GM19452 (cell line): Measurements from ENCODE around the gene ZNF473.
"Not testable (repeated sequence)": the region's sequence is repeated elsewhere in the genome, so short reads cannot be mapped to it uniquely, and the experiment has no call there.

Experiments
- ATAC-seq: cut with Tn5 transposase; IDR thresholded peaks from one replicate; pipeline ENCODE4 v1.9.1; 2021; ENCODE audit not compliant: unreplicated experiment

ZNF473 gene

GRCh38 chr19:50047671-50048070 is 21.9 kb downstream of the ZNF473 start:
- no peak for ATAC-seq

DNA sequence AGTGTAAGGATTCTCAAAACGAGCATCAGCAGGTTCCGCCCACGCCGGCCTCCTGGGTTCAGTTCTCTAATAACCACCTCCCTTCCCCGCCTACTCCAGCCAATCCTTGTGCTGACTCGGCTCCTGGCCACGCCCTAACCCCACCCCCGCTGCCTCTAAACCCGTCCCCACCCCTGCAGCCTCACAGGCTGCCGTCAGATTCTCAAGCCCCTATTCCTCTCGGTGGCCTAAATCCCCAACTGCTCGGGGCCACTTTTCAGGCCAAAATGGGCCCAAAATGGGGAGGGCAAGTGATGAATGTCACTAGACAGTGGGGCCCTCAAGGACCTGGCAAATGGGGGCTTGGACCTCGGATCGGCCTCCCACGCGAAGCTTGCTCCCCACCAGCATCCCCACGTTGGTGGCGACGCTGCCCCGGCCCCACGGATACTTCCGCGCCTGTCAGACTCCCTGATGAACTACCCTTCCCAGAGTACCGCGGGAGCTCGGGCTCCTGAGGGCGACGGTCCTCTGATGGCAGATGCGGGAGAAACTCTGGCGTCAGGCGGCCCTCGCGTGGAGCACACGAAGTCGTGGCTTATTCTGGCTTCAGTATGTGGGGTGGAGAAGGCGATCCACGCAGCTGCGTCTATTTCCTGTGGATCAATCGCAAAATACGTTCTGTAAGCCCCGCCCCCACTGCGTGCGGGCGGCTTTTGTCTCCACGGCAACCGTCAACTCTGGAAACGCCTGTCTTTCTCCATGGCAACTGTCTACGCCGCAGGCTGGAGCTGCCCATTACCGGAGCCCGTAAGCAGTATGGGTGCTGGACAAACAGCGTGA is 24.8 kb downstream of the ZNF473 start:
- ATAC-seq = no peak

DNA sequence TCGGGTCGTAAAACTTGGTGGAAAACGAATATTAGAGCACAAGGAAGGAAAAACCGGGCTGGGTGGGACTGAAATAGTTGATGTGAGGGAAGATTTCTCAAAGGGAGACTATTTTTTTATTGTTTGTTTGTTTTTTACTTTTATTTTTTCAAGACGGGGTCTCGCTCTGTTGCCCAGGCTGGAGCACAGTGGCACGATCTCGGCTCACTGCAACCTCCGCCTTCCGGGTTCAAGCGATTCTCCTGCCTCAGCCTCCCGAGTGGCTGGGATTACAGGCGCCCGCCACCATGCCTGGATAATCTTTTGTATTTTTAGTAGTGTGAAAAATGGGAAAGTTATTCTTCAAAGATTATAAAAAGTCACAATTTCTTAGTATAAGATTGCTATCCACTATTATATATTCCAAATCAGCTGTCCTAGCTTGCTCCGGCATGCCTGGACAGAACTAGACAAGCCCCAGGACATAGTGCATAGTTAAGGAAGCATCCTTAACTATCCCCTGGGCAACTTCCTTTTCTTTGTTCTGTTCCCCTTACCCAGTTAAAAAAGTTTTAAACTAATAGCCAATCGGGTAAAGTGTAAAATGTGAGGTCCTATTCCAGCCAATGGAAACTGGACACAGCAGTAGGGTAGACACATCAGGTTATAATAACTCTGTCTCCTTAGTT is 25.6 kb downstream of the ZNF473 start:
- ATAC-seq = not testable (repeated sequence)

GRCh38 chr19:50051964-50052363 is 26.2 kb downstream of the ZNF473 start:
- no peak for ATAC-seq

DNA sequence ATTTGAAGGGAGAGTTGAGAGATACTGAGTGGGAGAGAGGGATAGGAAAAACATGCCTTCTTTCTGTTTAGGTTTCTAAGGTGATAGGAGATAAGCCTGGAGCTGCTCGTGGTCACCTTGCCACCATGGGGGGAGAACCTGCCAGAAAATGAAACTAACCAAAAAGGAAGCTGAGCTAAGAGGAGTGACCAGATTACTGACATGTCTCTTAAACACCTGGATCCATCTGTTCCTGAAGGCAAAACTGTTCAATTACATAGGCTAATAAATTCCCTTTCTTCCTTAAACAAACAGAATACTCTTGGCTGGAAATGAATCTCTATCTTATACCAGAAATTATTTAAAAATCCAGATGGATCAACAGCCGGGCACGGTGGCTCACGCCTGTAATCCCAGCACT is 27.3 kb downstream of the ZNF473 start:
- ATAC-seq = no peak

DNA sequence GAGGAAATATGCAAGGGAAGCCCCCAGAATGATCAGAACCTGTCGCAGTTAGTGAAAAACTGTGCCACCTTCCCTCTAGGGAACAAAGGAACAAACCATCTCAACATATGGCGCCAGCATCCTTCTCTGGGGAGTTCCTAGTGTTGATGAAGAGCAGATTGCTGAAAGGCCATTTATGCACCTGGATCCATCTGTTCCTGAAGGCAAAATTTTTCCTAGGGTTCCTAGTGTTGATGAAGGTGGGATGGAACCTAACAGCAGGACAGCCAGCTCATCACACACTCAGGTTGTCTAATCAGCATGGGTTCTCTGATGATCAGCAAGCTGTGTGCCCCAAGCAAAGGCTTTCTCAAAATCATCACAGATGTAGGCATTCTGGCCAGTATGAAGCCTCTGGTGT is 32.6 kb downstream of the ZNF473 start:
- no peak for ATAC-seq

DNA sequence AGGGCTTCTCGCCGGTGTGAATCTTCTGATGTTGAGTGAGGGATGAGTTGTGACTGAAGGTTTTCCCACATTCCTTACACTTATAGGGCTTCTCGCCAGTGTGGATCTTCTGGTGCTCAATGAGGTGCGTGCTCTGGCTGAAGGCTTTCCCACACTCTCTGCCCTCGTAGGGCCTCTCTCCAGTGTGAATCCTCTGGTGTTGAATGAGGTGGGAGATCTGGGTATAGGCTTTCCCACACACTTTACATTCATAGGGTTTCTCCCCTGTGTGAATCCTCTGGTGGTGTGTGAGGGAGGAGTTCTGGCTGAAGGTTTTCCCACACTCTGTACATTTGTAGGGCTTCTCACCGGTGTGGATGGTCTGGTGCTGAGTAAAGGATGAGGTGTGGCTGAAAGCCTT is 33.2 kb downstream of the ZNF473 start:
- no peak for ATAC-seq

DNA sequence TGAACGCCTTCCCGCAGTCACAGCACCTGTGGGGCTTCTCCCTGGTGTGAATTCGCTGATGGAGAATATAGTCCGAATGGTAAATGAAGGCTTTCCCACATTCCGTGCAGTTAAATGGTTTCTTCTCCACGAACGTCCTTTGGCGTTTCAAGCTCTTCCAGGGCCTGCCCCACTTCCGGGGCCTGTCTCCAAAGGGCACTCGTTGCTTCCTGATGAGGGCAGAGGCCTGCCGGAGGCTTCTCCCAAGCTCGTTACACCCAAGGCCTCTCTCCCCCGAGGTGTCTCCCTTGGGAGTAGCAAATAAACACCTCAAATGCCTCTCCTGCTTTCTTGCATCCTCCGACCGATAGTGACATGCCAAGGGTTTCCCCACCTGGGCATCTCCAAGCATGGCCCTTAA is 34.3 kb downstream of the ZNF473 start:
- no peak for ATAC-seq

DNA sequence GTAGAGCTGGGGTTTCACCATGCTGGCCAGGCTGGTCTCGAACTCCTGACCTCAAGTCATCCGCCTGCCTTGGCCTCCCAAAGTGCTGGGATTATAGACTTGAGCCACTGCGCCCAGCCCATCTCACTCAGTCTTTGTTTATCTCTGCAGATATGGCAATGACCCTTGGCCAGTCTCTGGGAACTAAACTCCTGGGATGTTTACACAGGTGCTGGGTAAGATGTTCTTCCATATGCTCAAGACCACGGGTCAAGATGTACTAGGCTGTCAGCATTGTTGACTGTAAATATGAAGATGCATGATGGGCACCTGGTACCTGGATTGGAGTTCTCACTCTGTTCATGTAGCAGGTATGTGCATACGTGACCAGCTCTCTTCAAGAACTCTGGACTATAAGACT is 35.8 kb downstream of the ZNF473 start:
- no peak for ATAC-seq

DNA sequence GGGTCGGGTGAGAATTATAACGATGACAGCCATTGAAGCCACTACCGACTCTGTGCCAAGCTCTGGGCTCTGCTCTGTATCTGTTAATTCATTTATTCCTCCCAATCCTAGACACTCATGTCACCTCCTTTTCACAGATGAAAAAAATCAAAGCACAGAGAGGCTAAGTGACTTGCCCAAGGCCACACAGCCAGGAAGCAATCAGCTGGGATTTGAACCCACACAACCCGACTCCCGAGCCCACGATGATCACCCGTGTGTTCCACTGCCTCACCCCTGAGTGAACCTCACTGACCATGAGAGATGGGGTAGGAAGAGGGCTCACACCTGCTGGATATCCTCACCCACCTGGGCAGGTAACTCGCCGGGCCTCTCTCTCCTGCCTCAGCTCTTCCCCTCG is 40.1 kb downstream of the ZNF473 start:
- ATAC-seq = no peak

GRCh38 chr19:50067575-50067974 is 41.8 kb downstream of the ZNF473 start:
- no peak for ATAC-seq

GRCh38 chr19:50068382-50068781 is 42.6 kb downstream of the ZNF473 start:
- ATAC-seq = not testable (repeated sequence)

GRCh38 chr19:50075076-50075475 is 49.3 kb downstream of the ZNF473 start:
- not testable (repeated sequence) for ATAC-seq

DNA sequence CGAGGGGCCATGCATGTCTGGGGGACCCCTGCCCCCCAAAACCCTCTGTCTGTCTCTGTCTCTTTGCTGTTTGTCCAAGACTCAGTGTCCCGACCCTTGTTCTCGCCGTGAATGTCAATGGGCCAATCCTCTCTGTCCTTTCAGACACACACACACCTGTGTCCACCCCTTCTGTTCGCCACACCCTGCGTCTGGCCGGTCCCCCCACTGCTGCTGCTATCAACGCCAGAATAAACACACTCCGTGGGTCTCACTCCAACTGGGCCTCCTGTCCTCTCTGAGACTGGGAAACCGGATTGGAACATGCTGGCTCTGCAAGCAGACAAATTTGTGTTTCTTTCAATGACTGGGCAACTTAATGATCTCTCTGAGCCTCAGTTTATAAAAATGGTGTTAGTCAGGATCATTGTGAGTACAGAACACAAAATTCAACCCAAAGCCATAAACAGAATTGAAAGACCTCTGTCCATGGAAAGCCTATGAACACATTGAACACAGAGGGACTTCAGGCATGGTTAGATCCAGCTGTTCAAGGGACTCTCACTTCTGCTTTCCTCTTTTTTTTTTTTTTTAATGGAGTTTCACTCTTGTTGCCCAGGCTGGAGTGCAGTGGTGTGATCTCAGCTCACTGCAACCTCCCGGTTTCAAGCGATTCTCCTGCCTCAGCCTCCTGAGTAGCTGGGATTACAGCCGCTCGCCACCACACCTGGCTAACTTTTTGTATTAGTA is 50.0 kb downstream of the ZNF473 start:
- not testable (repeated sequence) for ATAC-seq

DNA sequence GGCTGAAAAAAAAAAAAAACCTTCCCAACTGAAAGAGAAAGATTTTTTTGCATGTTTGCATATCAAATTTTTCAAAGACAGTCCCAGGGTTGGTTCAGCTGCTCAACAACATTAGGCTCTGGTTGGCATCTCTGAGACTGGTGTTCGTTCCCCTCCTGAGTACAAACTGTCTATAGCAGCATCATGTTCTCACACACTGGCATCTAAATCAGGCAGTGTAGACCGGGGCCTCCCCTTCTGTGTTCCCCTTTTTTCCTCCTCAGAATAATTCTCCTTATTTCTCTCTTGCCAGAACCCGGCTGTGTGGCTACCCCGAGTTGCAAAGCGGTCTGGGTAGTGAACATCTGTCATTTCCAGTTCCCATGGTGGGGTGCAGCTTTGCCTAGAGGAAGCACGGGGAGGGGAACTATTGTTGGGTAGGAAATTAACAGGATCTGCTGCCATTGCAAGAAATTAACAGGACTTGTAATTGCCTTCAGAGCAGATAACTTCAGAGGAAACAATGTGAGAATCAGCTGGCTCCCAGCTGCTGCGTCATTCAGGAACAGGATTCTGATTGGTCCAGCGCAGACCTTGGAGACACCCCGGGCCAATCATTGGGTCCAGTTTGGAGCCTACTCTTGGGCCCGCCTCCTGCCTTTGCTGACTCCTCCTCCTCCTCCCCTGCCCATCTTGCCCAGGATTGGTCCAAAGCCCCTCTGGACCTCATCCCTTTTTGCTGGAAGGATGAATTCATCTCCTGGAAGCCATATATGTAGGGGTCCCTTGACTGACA is 51.0 kb downstream of the ZNF473 start:
- not testable (repeated sequence) for ATAC-seq

DNA sequence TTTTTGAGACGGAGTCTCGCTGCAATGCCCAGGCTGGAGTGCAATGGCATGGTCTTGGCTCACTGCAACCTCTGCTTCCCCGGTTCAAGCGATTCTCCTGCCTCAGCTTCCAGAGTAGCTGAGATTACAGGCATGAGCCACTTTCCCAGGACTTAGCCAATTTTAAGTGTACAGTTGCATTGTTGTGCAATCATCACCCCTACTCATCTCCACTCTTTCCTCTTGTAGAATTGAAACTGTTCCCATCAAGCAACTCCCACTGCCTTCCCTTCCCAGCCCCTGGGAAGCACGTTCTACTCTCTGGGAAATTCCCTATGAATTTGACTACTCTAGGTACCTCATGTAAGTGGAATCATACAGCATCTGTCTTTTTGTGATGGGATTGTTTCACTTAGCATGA is 53.2 kb downstream of the ZNF473 start:
- ATAC-seq = not testable (repeated sequence)

GRCh38 chr19:50084440-50084839 is 58.6 kb downstream of the ZNF473 start:
- not testable (repeated sequence) for ATAC-seq

GRCh38 chr19:50087153-50087552 is 61.3 kb downstream of the ZNF473 start:
- not testable (repeated sequence) for ATAC-seq

GRCh38 chr19:50090706-50091105 is 64.9 kb downstream of the ZNF473 start:
- ATAC-seq = not testable (repeated sequence)

DNA sequence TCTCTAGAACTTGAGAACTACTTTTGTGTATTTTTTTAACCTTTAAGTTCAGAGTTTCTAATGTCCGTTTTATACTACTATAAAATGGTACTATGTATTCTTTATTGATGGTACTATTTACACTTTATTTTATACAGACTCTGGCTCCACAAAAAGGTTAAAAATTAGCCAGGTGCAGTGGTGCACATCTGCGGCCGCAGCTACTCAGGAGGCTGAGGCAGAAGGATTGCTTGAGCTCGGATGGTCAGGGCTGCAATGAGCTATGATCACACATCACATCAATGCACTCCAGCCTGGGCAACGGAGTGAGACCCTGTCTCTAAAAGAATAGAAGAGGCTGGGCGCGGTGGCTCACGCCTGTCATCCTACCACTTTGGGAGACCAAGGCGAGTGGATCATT is 66.0 kb downstream of the ZNF473 start:
- not testable (repeated sequence) for ATAC-seq

- ATAC-seq = not testable (repeated sequence)
Measured at GRCh38 chr19:50092597-50092996, 66.8 kb downstream of the ZNF473 start.
